GM23338 (cell line): ENCODE measurements around the gene MTMR3. TPM values are rescaled to one million over a fixed set of nuclear protein-coding genes. Genes with fewer than 3 reads are reported as not detected.

Source experiments
- ATAC-seq: fragments of 200-7000 bp; cut with Tn5 transposase; 3 replicates; pipeline ENCODE4 v1.9.1; 2020
- DNase-seq: peaks from one replicate; pipeline ENCODE4 v3.0.0-alpha.2; 2015; ENCODE audit warnings: low spot score
- H2AFZ ChIP-seq: fragments of 200-600 bp; sonication (generic); 2 replicates; pipeline ENCODE4 v1.8.0; 2016; ENCODE audit warnings: antibody characterized with exemption, mild to moderate bottlenecking, moderate library complexity
- H3F3A ChIP-seq: fragments of 200-600 bp; sonication (generic); replicated peaks from 2 replicates; pipeline ENCODE4 v1.8.0; 2017; ENCODE audit warnings: antibody characterized with exemption, mixed run types, low read depth
- H3K27ac ChIP-seq: fragments of 200-600 bp; sonication (generic); 2 replicates; pipeline ENCODE4 v1.6.1; 2016; ENCODE audit warnings: low read depth
- H3K27me3 ChIP-seq: fragments of 200-600 bp; sonication (generic); 2 replicates; pipeline ENCODE4 v1.8.0; 2016; ENCODE audit warnings: mild to moderate bottlenecking, mixed run types, moderate library complexity; ENCODE audit not compliant: insufficient read depth
- H3K36me3 ChIP-seq: fragments of 200-600 bp; sonication (generic); 2 replicates; pipeline ENCODE4 v1.8.0; 2016; ENCODE audit warnings: mild to moderate bottlenecking; ENCODE audit not compliant: insufficient read depth
- H3K4me1 ChIP-seq: fragments of 200-600 bp; sonication (generic); 2 replicates; pipeline ENCODE4 v1.8.0; 2016; ENCODE audit warnings: mild to moderate bottlenecking, moderate library complexity; ENCODE audit not compliant: insufficient read depth
- H3K4me2 ChIP-seq: fragments of 200-600 bp; sonication (generic); 2 replicates; pipeline ENCODE4 v1.7.1; 2017; ENCODE audit warnings: mixed run types
- H3K4me3 ChIP-seq: fragments of 200-600 bp; sonication (generic); 2 replicates; pipeline ENCODE4 v1.6.1; 2016; ENCODE audit warnings: mixed run types
- H3K79me2 ChIP-seq: fragments of 200-600 bp; sonication (generic); replicated peaks from 2 replicates; pipeline ENCODE4 v1.8.0; 2017; ENCODE audit warnings: mild to moderate bottlenecking; ENCODE audit not compliant: insufficient read depth
- H3K9me2 ChIP-seq: fragments of 200-600 bp; sonication (generic); 2 replicates; pipeline ENCODE4 v1.8.0; 2017; ENCODE audit not compliant: insufficient read depth
- H4K20me1 ChIP-seq: fragments of 200-600 bp; sonication (generic); replicated peaks from 2 replicates; pipeline ENCODE4 v1.8.0; 2017; ENCODE audit warnings: mild to moderate bottlenecking; ENCODE audit not compliant: insufficient read depth
- H3K27ac Mint-ChIP-seq: 2 replicates; pipeline ENCODE4 v1.8.0; 2020; ENCODE audit warnings: inconsistent platforms, mild to moderate bottlenecking, moderate library complexity, mixed read lengths
- H3K27me3 Mint-ChIP-seq: 3 replicates; pipeline ENCODE4 v1.8.0; 2022; ENCODE audit warnings: low read depth, mild to moderate bottlenecking, moderate library complexity, mixed read lengths, inconsistent platforms; ENCODE audit not compliant: insufficient read depth, poor library complexity
- H3K36me3 Mint-ChIP-seq: 3 replicates; pipeline ENCODE4 v1.8.0; 2021; ENCODE audit warnings: low read depth, mild to moderate bottlenecking, inconsistent platforms, moderate library complexity, mixed read lengths
- H3K4me1 Mint-ChIP-seq: 3 replicates; pipeline ENCODE4 v1.8.0; 2020; ENCODE audit warnings: mild to moderate bottlenecking, inconsistent platforms, mixed read lengths
- H3K4me3 Mint-ChIP-seq: 3 replicates; pipeline ENCODE4 v1.8.0; 2021; ENCODE audit warnings: moderate library complexity, mild to moderate bottlenecking, inconsistent platforms, mixed read lengths
- H3K9me3 Mint-ChIP-seq: 3 replicates; pipeline ENCODE4 v1.8.0; 2020; ENCODE audit warnings: moderate library complexity, mild to moderate bottlenecking, inconsistent platforms, mixed read lengths
- CREB1 ChIP-seq: fragments of 250-450 bp; sonication (Bioruptor Pico); IDR thresholded peaks from 2 replicates; pipeline ENCODE4 v1.5.0; 2020; ENCODE audit warnings: low read depth, mild to moderate bottlenecking, moderate library complexity
- POLR2AphosphoS5 ChIP-seq: IDR thresholded peaks from 2 replicates; pipeline ENCODE4 v1.6.1; 2016; ENCODE audit warnings: antibody characterized with exemption, low read depth
- ZNF331 ChIP-seq: fragments of 250-450 bp; sonication (Bioruptor Pico); IDR thresholded peaks from 2 replicates; pipeline ENCODE4 v1.5.0; 2020; ENCODE audit warnings: low read depth, mild to moderate bottlenecking, moderate library complexity
- polyA plus RNA-seq: library from polyadenylated mRNA; unstranded; fragments of >200 nt; fragmentation: Nextera tagmentation; extraction: Ambion mirVana; gene quantifications from 2 replicates; pipeline ENCODE4 v1.2.1, GENCODE V29; 2016
- total RNA-seq: library from RNA; depleted of rRNA; stranded (reverse); fragments of >200 nt; shearing (Covaris generic); gene quantifications from 2 replicates; pipeline ENCODE4 v1.2.3, GENCODE V29; 2014
- TF ChIP-seq, protein P1 (sequence below): fragments of 250-450 bp; sonication (Bioruptor Pico); IDR thresholded peaks from 2 replicates; pipeline ENCODE4 v1.5.0; 2020; ENCODE audit warnings: mild to moderate bottlenecking, moderate library complexity
- TF ChIP-seq, protein P2 (sequence below): IDR thresholded peaks from 2 replicates; pipeline ENCODE4 v1.6.1; 2016; ENCODE audit warnings: antibody characterized with exemption

MTMR3 gene
- total and polyA plus RNA-seq, 2 experiments from 2014 or later: 5.2 to 27.4 TPM

DNA sequence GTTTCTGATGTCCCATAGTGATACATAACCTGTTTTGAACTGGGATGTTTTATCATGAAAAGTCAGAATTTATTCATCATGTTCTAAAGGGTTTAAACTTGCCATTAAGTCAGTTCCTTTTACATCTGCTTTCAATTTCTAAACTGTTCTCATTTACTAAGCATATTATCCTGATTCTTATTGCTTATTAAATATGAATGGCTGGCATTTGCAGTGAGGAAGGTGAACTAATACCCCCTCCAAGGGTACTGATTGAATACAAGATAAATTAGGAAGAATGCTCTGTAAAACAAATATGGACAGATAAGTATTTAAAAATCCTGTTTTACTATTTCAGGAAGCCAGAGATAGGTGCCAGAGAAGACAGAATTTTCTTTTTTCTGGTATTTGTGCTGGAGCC is 126.5 kb downstream of the MTMR3 start (continued):
- TF ChIP-seq, protein P1, sequence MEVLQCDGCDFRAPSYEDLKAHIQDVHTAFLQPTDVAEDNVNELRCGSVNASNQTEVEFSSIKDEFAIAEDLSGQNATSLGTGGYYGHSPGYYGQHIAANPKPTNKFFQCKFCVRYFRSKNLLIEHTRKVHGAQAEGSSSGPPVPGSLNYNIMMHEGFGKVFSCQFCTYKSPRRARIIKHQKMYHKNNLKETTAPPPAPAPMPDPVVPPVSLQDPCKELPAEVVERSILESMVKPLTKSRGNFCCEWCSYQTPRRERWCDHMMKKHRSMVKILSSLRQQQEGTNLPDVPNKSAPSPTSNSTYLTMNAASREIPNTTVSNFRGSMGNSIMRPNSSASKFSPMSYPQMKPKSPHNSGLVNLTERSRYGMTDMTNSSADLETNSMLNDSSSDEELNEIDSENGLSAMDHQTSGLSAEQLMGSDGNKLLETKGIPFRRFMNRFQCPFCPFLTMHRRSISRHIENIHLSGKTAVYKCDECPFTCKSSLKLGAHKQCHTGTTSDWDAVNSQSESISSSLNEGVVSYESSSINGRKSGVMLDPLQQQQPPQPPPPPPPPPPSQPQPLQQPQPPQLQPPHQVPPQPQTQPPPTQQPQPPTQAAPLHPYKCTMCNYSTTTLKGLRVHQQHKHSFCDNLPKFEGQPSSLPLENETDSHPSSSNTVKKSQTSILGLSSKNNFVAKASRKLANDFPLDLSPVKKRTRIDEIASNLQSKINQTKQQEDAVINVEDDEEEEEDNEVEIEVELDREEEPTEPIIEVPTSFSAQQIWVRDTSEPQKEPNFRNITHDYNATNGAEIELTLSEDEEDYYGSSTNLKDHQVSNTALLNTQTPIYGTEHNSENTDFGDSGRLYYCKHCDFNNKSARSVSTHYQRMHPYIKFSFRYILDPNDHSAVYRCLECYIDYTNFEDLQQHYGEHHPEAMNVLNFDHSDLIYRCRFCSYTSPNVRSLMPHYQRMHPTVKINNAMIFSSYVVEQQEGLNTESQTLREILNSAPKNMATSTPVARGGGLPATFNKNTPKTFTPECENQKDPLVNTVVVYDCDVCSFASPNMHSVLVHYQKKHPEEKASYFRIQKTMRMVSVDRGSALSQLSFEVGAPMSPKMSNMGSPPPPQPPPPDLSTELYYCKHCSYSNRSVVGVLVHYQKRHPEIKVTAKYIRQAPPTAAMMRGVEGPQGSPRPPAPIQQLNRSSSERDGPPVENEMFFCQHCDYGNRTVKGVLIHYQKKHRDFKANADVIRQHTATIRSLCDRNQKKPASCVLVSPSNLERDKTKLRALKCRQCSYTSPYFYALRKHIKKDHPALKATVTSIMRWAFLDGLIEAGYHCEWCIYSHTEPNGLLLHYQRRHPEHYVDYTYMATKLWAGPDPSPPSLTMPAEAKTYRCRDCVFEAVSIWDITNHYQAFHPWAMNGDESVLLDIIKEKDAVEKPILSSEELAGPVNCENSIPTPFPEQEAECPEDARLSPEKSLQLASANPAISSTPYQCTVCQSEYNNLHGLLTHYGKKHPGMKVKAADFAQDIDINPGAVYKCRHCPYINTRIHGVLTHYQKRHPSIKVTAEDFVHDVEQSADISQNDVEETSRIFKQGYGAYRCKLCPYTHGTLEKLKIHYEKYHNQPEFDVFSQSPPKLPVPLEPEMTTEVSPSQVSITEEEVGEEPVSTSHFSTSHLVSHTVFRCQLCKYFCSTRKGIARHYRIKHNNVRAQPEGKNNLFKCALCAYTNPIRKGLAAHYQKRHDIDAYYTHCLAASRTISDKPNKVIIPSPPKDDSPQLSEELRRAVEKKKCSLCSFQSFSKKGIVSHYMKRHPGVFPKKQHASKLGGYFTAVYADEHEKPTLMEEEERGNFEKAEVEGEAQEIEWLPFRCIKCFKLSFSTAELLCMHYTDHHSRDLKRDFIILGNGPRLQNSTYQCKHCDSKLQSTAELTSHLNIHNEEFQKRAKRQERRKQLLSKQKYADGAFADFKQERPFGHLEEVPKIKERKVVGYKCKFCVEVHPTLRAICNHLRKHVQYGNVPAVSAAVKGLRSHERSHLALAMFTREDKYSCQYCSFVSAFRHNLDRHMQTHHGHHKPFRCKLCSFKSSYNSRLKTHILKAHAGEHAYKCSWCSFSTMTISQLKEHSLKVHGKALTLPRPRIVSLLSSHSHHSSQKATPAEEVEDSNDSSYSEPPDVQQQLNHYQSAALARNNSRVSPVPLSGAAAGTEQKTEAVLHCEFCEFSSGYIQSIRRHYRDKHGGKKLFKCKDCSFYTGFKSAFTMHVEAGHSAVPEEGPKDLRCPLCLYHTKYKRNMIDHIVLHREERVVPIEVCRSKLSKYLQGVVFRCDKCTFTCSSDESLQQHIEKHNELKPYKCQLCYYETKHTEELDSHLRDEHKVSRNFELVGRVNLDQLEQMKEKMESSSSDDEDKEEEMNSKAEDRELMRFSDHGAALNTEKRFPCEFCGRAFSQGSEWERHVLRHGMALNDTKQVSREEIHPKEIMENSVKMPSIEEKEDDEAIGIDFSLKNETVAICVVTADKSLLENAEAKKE (CRISPR knock-in tag): no peak
- TF ChIP-seq, protein P2, sequence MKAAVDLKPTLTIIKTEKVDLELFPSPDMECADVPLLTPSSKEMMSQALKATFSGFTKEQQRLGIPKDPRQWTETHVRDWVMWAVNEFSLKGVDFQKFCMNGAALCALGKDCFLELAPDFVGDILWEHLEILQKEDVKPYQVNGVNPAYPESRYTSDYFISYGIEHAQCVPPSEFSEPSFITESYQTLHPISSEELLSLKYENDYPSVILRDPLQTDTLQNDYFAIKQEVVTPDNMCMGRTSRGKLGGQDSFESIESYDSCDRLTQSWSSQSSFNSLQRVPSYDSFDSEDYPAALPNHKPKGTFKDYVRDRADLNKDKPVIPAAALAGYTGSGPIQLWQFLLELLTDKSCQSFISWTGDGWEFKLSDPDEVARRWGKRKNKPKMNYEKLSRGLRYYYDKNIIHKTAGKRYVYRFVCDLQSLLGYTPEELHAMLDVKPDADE: no peak
- TF ChIP-seq POLR2AphosphoS5 (no peak), ZNF331 (no peak)

DNA sequence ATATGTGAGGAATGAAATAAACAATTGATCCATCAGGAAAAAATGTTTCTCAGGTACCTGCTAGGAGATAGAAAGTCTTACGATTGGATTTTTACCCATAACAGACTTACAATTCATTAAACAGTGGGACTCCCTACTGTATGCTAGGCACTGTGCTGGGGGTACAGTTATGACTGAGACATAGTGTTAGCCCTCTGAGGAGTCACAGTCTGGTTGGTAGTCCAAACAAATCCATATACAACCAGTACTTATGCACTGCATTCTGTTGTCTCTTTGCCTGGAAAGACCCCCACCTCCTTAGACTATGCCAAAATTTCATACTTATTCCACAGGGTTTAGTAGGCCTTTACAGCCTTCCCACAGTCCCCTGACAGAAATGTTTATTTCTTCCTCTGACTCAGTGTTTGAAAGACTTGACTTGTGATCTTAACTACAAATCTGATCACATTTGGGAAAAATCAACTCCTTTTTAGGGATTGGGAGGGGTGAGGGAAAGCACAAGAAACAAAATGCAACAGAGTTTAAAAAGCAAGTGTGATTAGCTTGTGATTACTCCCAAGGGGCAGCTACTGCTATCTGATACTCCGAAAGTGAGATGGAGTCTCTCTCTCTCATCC is 127.9 kb downstream of the MTMR3 start:
- Histone ChIP-seq H2AFZ (no peak overlapping the region), H3K4me3 (no peak overlapping the region), H3K27me3 (no peaks in the 10 kb centered on the region), H3K9me2 (no peaks in the 10 kb centered on the region), H3K4me1 (no peaks in the 10 kb centered on the region), H3K27ac (no peak overlapping the region), H4K20me1 (no peaks in the 10 kb centered on the region; the same call in 1 of the 2 replicates), H3K4me2 (no peak overlapping the region), H3K79me2 (no peaks in the 10 kb centered on the region), H3F3A (no peaks in the 10 kb centered on the region), H3K36me3 (no peaks in the 10 kb centered on the region)
- Mint-ChIP-seq H3K4me3 (no peak overlapping the region), H3K36me3 (peaks cover 7% of the 10 kb centered on the region; the same call in 2 of the 3 replicates), H3K27ac (no peak overlapping the region), H3K9me3 (no peaks in the 10 kb centered on the region), H3K27me3 (no peaks in the 10 kb centered on the region), H3K4me1 (peaks cover 6% of the 10 kb centered on the region)
- DNase-seq: no peak
- no peak for ATAC-seq
- TF ChIP-seq, protein P1 (CRISPR knock-in tag): no peak
- TF ChIP-seq, protein P2: no peak
- no peak for TF ChIP-seq CREB1
